ENCODE measurements around the gene SHH.

GRCh38 chr7:155803418-155804376 lies 8.6 kb downstream of the SHH start:
- TF ChIP-seq, protein P1, sequence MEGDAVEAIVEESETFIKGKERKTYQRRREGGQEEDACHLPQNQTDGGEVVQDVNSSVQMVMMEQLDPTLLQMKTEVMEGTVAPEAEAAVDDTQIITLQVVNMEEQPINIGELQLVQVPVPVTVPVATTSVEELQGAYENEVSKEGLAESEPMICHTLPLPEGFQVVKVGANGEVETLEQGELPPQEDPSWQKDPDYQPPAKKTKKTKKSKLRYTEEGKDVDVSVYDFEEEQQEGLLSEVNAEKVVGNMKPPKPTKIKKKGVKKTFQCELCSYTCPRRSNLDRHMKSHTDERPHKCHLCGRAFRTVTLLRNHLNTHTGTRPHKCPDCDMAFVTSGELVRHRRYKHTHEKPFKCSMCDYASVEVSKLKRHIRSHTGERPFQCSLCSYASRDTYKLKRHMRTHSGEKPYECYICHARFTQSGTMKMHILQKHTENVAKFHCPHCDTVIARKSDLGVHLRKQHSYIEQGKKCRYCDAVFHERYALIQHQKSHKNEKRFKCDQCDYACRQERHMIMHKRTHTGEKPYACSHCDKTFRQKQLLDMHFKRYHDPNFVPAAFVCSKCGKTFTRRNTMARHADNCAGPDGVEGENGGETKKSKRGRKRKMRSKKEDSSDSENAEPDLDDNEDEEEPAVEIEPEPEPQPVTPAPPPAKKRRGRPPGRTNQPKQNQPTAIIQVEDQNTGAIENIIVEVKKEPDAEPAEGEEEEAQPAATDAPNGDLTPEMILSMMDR (IDR thresholded peaks at IDR 0.05), result no peak
- no peak for TF ChIP-seq EP300 (IDR thresholded peaks at IDR 0.05)
